ENCODE results near the gene FAM174C.

- no peak for TF ChIP-seq EZH2 (IDR thresholded peaks at IDR 0.05; ENCODE audit: low read length)
- TF ChIP-seq CTCF (optimal IDR thresholded peaks at IDR 0.05 in 1 of 3, IDR thresholded peaks at IDR 0.05 in 1 of 3, conservative IDR thresholded peaks at IDR 0.05 in 1 of 3; ENCODE audit: extremely low read depth in 1 of 3, insufficient read depth in 2 of 3, low read length in 3 of 3), result peak in 2 of 3 experiments; percentile 68 to 78
Measured at GRCh38 chr19:1315470-1316166, 40.3 kb downstream of the FAM174C start.

Data from keratinocyte (primary cell).